ENCODE results near the gene DMRTB1. TPM values are rescaled to one million over a fixed set of nuclear protein-coding genes. Genes with fewer than 3 reads are reported as not detected.

The DMRTB1 gene
- total RNA-seq (2021; ENCODE audit: unreplicated experiment) (not detected), Bru-seq, nascent RNA (not detected), BruChase-seq, experiment 1, labeled RNA remaining after a 6-hour chase (not detected), BruChase-seq, experiment 2, labeled RNA remaining after a 2-hour chase (not detected)
- polyA plus RNA-seq (2012), result not detected in 2 replicates
- long read RNA-seq, result 0 reads

DNA sequence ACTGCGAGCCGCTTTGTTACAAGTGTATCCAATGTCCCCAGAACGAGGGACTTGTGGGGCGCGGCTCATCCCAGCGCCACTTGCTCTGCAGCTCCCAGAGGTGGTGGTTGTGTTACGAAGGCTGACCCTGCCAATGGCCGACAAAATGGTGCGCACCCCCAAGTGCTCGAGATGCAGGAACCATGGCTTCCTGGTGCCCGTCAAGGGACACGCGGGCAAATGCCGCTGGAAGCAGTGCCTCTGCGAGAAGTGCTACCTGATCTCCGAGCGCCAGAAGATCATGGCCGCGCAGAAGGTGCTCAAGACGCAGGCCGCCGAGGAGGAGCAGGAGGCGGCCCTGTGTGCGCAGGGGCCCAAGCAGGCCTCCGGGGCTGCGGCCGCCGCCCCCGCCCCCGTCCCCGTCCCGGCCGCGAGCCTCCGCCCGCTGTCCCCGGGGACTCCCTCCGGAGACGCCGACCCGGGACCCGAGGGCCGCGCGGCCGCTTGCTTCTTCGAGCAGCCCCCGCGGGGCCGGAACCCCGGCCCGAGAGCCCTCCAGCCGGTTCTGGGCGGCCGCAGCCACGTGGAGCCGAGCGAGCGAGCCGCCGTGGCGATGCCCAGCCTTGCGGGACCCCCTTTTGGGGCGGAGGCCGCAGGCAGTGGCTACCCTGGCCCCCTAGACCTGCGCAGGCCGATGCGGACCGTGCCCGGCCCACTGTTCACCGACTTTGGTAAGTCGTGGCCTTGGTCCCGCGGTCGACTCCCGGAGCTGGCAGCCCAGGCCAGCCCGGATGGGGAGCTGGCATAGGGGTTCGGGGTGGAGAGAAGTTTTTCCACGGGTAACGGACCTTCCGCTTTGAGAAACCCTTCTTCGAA is at the start of gene DMRTB1:
TSS of gene DMRTB1 (plus strand) at position 79 of the 855 bp plus-strand sequence. CDS start at position 134, 55 bp downstream.
- H3K9me3 ChIP-seq (ENCODE audit: control insufficient read depth in 1 of 2, insufficient read depth in 1 of 2, low read depth in 1 of 2, low read length in 2 of 2), result no peaks in the 10 kb centered on the region
- H3K36me3 ChIP-seq (ENCODE audit: control insufficient read depth in 1 of 2, insufficient read depth in 2 of 2, low read length in 2 of 2), result no peaks in the 10 kb centered on the region
- no peaks in the 10 kb centered on the region for H3K4me1 ChIP-seq (ENCODE audit: control insufficient read depth in 1 of 2, insufficient read depth in 2 of 2, low read length in 2 of 2)
- TF ChIP-seq RAD21 (IDR thresholded peaks at IDR 0.05; ENCODE audit: low read depth) (no peak), ELF1 (IDR thresholded peaks at IDR 0.05; ENCODE audit: borderline replicate concordance, low read depth) (no peak), POLR2AphosphoS5 (IDR thresholded peaks at IDR 0.05; ENCODE audit: low read depth, low read length) (no peak), CBX3 (IDR thresholded peaks at IDR 0.05; ENCODE audit: low read depth) (no peak), FOSL1 (IDR thresholded peaks at IDR 0.05; ENCODE audit: low read depth) (no peak)
- TF ChIP-seq, protein P1, sequence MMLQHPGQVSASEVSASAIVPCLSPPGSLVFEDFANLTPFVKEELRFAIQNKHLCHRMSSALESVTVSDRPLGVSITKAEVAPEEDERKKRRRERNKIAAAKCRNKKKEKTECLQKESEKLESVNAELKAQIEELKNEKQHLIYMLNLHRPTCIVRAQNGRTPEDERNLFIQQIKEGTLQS (IDR thresholded peaks at IDR 0.05), result no peak
- DNase-seq (ENCODE audit: low read depth, low spot score) (no peak), ATAC-seq (no peak)
- H3K4me3 ChIP-seq (replicated peaks in 1 of 2; ENCODE audit: low read depth in 1 of 2, low read length in 2 of 2), result no peak within 1 kb of the TSS
- ChIA-PET CTCF (no interaction called here), RAD21 (ENCODE audit: low non-redundant PET in 1 of 2, low total read pairs in 2 of 2, uncharacterized antibody in 2 of 2, unreplicated experiment in 2 of 2) (no interaction called here), POLR2A (no interaction called here)
- H3K9me2 ChIP-seq (ENCODE audit: insufficient read depth), result no peaks in the 10 kb centered on the region
- H3K27ac ChIP-seq (ENCODE audit: low read depth, low read length), result no peak within 1 kb of the TSS
- no peak within 1 kb of the TSS for H2AFZ ChIP-seq (ENCODE audit: low read depth, low read length, poor library complexity, severe bottlenecking)
- H3K4me2 ChIP-seq (ENCODE audit: low read length), result no peak within 1 kb of the TSS
- no peaks in the 10 kb centered on the region for H3K27me3 ChIP-seq (ENCODE audit: insufficient read depth, low read length)
- H3K9ac ChIP-seq (ENCODE audit: low read length), result no peak within 1 kb of the TSS
- H4K20me1 ChIP-seq (ENCODE audit: insufficient read depth), result no peaks in the 10 kb centered on the region
- intact Hi-C loops (cut with micrococcal nuclease), result no loop called here
- no peaks in the 10 kb centered on the region for H3K79me2 ChIP-seq (ENCODE audit: insufficient read depth, low read length)
- no TSS peak for BruUV-seq (replicated peaks)

DNA sequence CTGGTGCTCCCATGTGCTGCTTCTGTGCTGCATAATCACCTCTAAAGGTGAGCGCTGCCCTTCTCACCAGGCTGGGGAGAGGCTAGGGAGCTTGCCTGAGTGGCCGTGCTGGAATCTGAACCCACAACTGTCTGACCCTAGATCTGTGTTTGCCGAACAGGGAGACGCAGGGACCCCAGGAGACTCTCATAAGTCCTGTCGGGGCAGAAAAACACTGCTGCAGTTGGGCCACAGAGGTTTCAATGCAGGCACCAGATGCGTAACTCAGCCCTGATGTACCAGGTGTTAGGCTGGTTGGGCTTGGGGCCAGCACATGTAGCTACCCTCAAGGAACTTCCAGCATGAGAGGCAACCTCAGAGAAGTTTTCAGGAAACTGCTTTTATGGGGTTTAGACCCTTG is 49.5 kb upstream of the DMRTB1 start:
- intact Hi-C loops (cut with micrococcal nuclease), result no loop called here
- no peak overlapping the region for H3K4me2 ChIP-seq (ENCODE audit: low read length)
- H3K9me2 ChIP-seq (ENCODE audit: insufficient read depth), result no peaks in the 10 kb centered on the region
- no peaks in the 10 kb centered on the region for H3K27me3 ChIP-seq (ENCODE audit: insufficient read depth, low read length)
- no peak overlapping the region for H3K4me3 ChIP-seq (replicated peaks in 1 of 2; ENCODE audit: low read depth in 1 of 2, low read length in 2 of 2)
- RAD21 ChIA-PET (ENCODE audit: low non-redundant PET in 1 of 2, low total read pairs in 2 of 2, uncharacterized antibody in 2 of 2, unreplicated experiment in 2 of 2), result no interaction called here
- no peaks in the 10 kb centered on the region for H3K9me3 ChIP-seq (ENCODE audit: control insufficient read depth in 1 of 2, insufficient read depth in 1 of 2, low read depth in 1 of 2, low read length in 2 of 2)
- no peak overlapping the region for H2AFZ ChIP-seq (ENCODE audit: low read depth, low read length, poor library complexity, severe bottlenecking)
- no peak overlapping the region for H3K9ac ChIP-seq (ENCODE audit: low read length)
- peaks cover 31 to 55% of the 10 kb centered on the region in 2 experiments for H3K4me1 ChIP-seq (ENCODE audit: control insufficient read depth in 1 of 2, insufficient read depth in 2 of 2, low read length in 2 of 2)
- no peaks in the 10 kb centered on the region for H3K36me3 ChIP-seq (ENCODE audit: control insufficient read depth in 1 of 2, insufficient read depth in 2 of 2, low read length in 2 of 2)
- POLR2A ChIA-PET, result no interaction called here
- ATAC-seq (no peak), DNase-seq (ENCODE audit: low read depth, low spot score) (no peak)
- CTCF ChIA-PET, result interaction anchor here (2.4 kb wide), 1 partner anchor 16 kb away, joined by 8 read pairs; no protein-coding TSS in a partner anchor
- no TSS peak for BruUV-seq (replicated peaks)
- no peaks in the 10 kb centered on the region for H3K79me2 ChIP-seq (ENCODE audit: insufficient read depth, low read length)
- no peaks in the 10 kb centered on the region for H4K20me1 ChIP-seq (ENCODE audit: insufficient read depth)
- no peak overlapping the region for H3K27ac ChIP-seq (ENCODE audit: low read depth, low read length)
- TF ChIP-seq ELF1 (IDR thresholded peaks at IDR 0.05; ENCODE audit: borderline replicate concordance, low read depth) (no peak), FOSL1 (IDR thresholded peaks at IDR 0.05; ENCODE audit: low read depth) (no peak), ZNF274 (IDR thresholded peaks at IDR 0.05; ENCODE audit: low read depth, low read length) (no peak), EZH2 (IDR thresholded peaks at IDR 0.05) (no peak), CEBPB (IDR thresholded peaks at IDR 0.05; ENCODE audit: low read depth) (no peak), ZFX (IDR thresholded peaks at IDR 0.05) (no peak), TCF7L2 (IDR thresholded peaks at IDR 0.05; ENCODE audit: borderline replicate concordance, extremely low read depth, insufficient read depth, insufficient read length) (no peak), EZH2phosphoT487 (IDR thresholded peaks at IDR 0.05; ENCODE audit: borderline replicate concordance) (no peak), JUND (IDR thresholded peaks at IDR 0.05) (no peak), EGR1 (IDR thresholded peaks at IDR 0.05; ENCODE audit: low read depth) (no peak), CBX3 (IDR thresholded peaks at IDR 0.05; ENCODE audit: low read depth) (no peak)
- TF ChIP-seq, protein P2, sequence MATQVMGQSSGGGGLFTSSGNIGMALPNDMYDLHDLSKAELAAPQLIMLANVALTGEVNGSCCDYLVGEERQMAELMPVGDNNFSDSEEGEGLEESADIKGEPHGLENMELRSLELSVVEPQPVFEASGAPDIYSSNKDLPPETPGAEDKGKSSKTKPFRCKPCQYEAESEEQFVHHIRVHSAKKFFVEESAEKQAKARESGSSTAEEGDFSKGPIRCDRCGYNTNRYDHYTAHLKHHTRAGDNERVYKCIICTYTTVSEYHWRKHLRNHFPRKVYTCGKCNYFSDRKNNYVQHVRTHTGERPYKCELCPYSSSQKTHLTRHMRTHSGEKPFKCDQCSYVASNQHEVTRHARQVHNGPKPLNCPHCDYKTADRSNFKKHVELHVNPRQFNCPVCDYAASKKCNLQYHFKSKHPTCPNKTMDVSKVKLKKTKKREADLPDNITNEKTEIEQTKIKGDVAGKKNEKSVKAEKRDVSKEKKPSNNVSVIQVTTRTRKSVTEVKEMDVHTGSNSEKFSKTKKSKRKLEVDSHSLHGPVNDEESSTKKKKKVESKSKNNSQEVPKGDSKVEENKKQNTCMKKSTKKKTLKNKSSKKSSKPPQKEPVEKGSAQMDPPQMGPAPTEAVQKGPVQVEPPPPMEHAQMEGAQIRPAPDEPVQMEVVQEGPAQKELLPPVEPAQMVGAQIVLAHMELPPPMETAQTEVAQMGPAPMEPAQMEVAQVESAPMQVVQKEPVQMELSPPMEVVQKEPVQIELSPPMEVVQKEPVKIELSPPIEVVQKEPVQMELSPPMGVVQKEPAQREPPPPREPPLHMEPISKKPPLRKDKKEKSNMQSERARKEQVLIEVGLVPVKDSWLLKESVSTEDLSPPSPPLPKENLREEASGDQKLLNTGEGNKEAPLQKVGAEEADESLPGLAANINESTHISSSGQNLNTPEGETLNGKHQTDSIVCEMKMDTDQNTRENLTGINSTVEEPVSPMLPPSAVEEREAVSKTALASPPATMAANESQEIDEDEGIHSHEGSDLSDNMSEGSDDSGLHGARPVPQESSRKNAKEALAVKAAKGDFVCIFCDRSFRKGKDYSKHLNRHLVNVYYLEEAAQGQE (IDR thresholded peaks at IDR 0.05; ENCODE audit: low read depth), result no peak
